ENCODE results near the gene ERC2. TPM values are rescaled to one million over a fixed set of nuclear protein-coding genes. Genes with fewer than 3 reads are reported as not detected.

Gene ERC2
- total RNA-seq, 3 donors from 2014 or later: 0.16 TPM; not detected in 2

DNA sequence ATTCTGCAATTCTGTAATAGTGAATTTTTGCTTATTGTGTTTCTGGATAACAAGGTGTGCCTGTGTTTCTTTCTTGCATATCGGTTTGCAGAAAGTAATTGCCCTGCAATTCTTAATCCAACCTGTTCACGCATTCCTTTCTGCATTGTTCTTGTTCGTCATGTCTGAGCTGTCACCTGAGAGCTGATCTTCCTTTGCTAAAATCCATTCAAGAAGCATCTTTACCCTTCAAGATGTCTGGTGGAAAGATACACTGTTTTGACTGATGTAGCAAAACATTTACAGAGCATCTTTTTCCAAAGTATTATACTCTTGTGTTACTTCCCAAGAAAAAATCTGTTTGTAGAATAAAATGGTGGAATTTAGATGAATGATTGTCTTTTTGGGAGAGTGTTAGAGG lies 822.1 kb downstream of the ERC2 start:
- Mint-ChIP-seq H3K36me3 (ENCODE audit: insufficient read depth) (no peaks in the 10 kb centered on the region), H3K4me3 (no peak overlapping the region), H3K4me1 (ENCODE audit: low read depth) (no peaks in the 10 kb centered on the region), H3K27me3 (ENCODE audit: low read depth) (no peaks in the 10 kb centered on the region), H3K9me3 (no peaks in the 10 kb centered on the region)
- ATAC-seq (no peak), DNase-seq (no peak)

DNA sequence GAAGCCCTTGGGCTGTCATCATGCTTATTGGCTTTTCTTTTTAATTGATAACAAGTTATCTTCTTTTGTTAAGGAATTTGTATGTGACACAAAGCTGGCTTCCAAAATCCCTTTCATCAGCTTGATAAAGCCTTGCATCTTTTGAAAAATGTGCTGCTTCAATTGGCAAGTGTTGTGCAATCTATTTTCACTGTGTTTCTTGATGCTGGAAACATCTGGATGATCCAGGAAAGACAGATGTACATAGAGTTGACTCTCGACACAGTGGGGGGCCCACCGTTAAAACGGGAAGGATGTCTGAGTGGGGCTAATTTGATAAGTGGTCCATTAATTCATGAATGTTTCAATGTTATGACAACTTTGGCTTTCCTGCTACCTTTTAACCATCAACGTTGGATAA lies 822.8 kb downstream of the ERC2 start:
- Mint-ChIP-seq H3K27me3 (ENCODE audit: low read depth) (no peaks in the 10 kb centered on the region), H3K9me3 (no peaks in the 10 kb centered on the region), H3K4me3 (no peak overlapping the region), H3K4me1 (ENCODE audit: low read depth) (no peaks in the 10 kb centered on the region), H3K36me3 (ENCODE audit: insufficient read depth) (no peaks in the 10 kb centered on the region)
- ATAC-seq (no peak), DNase-seq (no peak)

GRCh38 chr3:55643283-55643682 lies 825.0 kb downstream of the ERC2 start:
- H3K9me3 Mint-ChIP-seq: no peaks in the 10 kb centered on the region
- no peaks in the 10 kb centered on the region for H3K4me1 Mint-ChIP-seq (ENCODE audit: low read depth)
- H3K36me3 Mint-ChIP-seq (ENCODE audit: insufficient read depth): no peaks in the 10 kb centered on the region

GRCh38 chr3:55641964-55642363 lies 826.3 kb downstream of the ERC2 start:
- Mint-ChIP-seq H3K4me3 (no peak overlapping the region), H3K27me3 (ENCODE audit: low read depth) (no peaks in the 10 kb centered on the region), H3K36me3 (ENCODE audit: insufficient read depth) (no peaks in the 10 kb centered on the region), H3K4me1 (ENCODE audit: low read depth) (no peaks in the 10 kb centered on the region), H3K9me3 (peaks cover 4% of the 10 kb centered on the region)
- DNase-seq: no peak
- ATAC-seq: no peak

More at GRCh38 chr3:55643283-55643682, 825.0 kb downstream of the ERC2 start:
- no peak overlapping the region for H3K4me3 Mint-ChIP-seq
- H3K27me3 Mint-ChIP-seq (ENCODE audit: low read depth): no peaks in the 10 kb centered on the region
- no peak for ATAC-seq
- no peak for DNase-seq

DNA sequence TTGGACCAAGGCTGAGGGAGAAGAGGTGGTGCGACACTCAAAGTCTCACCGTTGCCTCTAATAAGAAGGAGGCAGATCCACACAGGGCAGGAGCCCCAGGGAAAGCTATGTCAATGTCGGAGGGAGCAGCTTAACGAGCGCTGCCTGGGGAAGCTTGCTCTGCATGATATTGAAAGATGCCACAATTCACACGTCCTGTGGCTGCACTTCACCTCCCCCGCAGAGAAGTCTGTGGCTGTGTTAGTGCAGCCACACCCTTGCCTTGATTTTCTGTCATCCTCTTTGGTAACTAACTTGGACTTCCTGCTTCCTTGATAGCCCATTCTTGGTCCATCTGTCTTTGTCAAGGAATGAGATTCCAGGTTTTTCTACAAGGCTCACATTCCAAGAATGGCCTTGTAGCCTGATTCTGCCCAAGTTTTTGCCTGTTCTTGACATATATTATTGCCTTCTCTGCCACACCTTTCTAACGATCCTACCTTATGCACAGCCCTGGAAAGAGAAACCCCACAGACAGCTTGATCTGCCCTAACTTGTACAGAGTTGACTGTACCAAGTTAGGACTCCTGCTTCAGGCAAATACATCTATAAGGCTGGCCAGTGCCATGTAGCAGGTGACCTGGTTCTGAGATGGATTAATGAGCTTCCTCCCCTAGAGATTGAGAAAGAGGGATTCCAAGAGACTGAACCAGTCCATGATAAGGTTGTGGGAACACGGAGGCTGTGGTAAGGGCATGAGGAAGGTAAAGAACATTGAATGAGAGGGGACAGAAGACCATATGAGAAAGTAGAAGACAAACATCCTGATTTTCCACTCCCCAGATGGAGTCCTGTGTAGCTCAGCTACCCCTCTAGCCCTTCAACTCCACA lies 828.1 kb downstream of the ERC2 start:
- Mint-ChIP-seq H3K27me3 (ENCODE audit: low read depth) (no peaks in the 10 kb centered on the region), H3K36me3 (ENCODE audit: insufficient read depth) (no peaks in the 10 kb centered on the region), H3K4me1 (ENCODE audit: low read depth) (no peaks in the 10 kb centered on the region), H3K9me3 (peaks cover 4% of the 10 kb centered on the region), H3K4me3 (no peak overlapping the region)
- ATAC-seq (no peak), DNase-seq (no peak)

DNA sequence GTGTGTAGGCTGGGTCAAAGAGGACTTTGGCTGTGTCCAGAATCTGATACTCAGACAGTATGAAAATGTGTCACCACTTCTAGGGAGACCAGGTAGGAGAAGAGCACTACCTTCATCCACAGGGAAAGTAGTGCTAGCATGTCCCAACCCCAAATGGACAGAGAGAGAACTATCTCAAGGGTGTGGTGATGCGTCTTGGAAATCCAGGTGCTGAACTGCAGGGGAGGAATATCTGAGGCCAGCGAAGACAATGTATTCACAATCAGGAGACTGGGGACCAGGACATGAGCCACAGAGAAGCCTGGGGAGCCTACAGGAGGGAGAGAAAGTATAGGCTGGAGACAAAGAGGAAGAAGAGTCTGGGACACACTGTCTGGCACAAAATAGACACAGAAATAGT lies 829.1 kb downstream of the ERC2 start:
- no peaks in the 10 kb centered on the region for H3K36me3 Mint-ChIP-seq (ENCODE audit: insufficient read depth)
- no peaks in the 10 kb centered on the region for H3K27me3 Mint-ChIP-seq (ENCODE audit: low read depth)
- peaks cover 4% of the 10 kb centered on the region for H3K9me3 Mint-ChIP-seq
- H3K4me3 Mint-ChIP-seq: no peak overlapping the region
- no peaks in the 10 kb centered on the region for H3K4me1 Mint-ChIP-seq (ENCODE audit: low read depth)
- no peak for ATAC-seq
- no peak for DNase-seq

DNA sequence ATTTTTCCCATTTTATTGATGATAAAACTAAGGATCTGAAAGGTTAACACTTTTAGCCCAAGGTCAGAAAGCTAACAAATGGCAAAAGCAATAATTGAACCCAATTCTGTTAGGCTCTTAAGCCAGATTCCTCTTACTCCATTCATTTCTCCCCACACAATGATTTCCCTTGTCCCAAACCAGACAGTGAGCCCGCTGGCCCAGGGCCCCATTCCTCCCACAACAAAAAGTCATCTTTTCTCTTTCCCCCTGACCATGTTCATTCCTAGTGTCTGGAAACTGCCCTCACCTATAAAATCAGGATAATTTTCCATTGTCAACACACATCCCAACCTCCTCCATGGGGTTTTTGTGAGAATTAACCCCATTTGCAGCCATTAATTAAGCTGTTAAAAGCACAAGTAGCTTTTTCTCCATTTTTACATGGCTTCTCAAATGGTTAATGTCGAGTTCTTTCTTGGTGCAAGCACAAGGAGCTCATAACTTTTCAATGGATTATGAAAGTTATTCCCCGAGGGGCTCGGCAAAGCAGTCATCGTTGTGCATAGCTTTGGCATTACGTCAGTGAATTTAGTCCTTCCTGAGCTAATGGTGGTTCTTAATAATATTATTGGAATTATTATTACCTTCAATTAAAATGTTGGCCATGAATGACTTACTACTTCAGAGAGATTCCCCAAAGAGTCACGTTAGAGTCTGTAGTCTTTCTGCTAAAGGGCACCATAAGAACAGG lies 830.2 kb downstream of the ERC2 start:
- H3K9me3 Mint-ChIP-seq: peaks cover 4% of the 10 kb centered on the region
- no peak for DNase-seq
- H3K4me3 Mint-ChIP-seq: no peak overlapping the region
- no peaks in the 10 kb centered on the region for H3K36me3 Mint-ChIP-seq (ENCODE audit: insufficient read depth)
- ATAC-seq: no peak
- no peaks in the 10 kb centered on the region for H3K27me3 Mint-ChIP-seq (ENCODE audit: low read depth)
- no peaks in the 10 kb centered on the region for H3K4me1 Mint-ChIP-seq (ENCODE audit: low read depth)

GRCh38 chr3:55636300-55637195 lies 831.7 kb downstream of the ERC2 start:
- DNase-seq: no peak
- H3K4me3 Mint-ChIP-seq: no peak overlapping the region
- no peaks in the 10 kb centered on the region for H3K36me3 Mint-ChIP-seq (ENCODE audit: insufficient read depth)
- no peaks in the 10 kb centered on the region for H3K4me1 Mint-ChIP-seq (ENCODE audit: low read depth)
- no peaks in the 10 kb centered on the region for H3K27me3 Mint-ChIP-seq (ENCODE audit: low read depth)
- H3K9me3 Mint-ChIP-seq: peaks cover 4% of the 10 kb centered on the region
- ATAC-seq: no peak

- ATAC-seq (no peak), DNase-seq (no peak)
- peaks cover 7% of the 10 kb centered on the region for H3K9me3 Mint-ChIP-seq
- no peak overlapping the region for H3K4me3 Mint-ChIP-seq
- no peaks in the 10 kb centered on the region for H3K36me3 Mint-ChIP-seq (ENCODE audit: insufficient read depth)
- H3K4me1 Mint-ChIP-seq (ENCODE audit: low read depth): no peaks in the 10 kb centered on the region
- no peaks in the 10 kb centered on the region for H3K27me3 Mint-ChIP-seq (ENCODE audit: low read depth)
These were observed 833.9 kb downstream of the ERC2 start for GRCh38 chr3:55634345-55634744.

GRCh38 chr3:55633333-55633732 lies 834.9 kb downstream of the ERC2 start:
- H3K4me1 Mint-ChIP-seq (ENCODE audit: low read depth): no peaks in the 10 kb centered on the region
- H3K9me3 Mint-ChIP-seq: peaks cover 7% of the 10 kb centered on the region
- ATAC-seq (no peak), DNase-seq (no peak)
- H3K27me3 Mint-ChIP-seq (ENCODE audit: low read depth): no peaks in the 10 kb centered on the region
- no peak overlapping the region for H3K4me3 Mint-ChIP-seq
- H3K36me3 Mint-ChIP-seq (ENCODE audit: insufficient read depth): no peaks in the 10 kb centered on the region

GRCh38 chr3:55631766-55632331 lies 836.4 kb downstream of the ERC2 start:
- DNase-seq (no peak), ATAC-seq (no peak)
- no peaks in the 10 kb centered on the region for H3K27me3 Mint-ChIP-seq (ENCODE audit: low read depth)
- H3K4me1 Mint-ChIP-seq (ENCODE audit: low read depth): no peaks in the 10 kb centered on the region
- H3K9me3 Mint-ChIP-seq: peaks cover 3% of the 10 kb centered on the region
- H3K36me3 Mint-ChIP-seq (ENCODE audit: insufficient read depth): no peaks in the 10 kb centered on the region
- H3K4me3 Mint-ChIP-seq: no peak overlapping the region

GRCh38 chr3:55630921-55631299 lies 837.4 kb downstream of the ERC2 start:
- H3K4me3 Mint-ChIP-seq: no peak overlapping the region
- no peaks in the 10 kb centered on the region for H3K4me1 Mint-ChIP-seq (ENCODE audit: low read depth)
- H3K27me3 Mint-ChIP-seq (ENCODE audit: low read depth): no peaks in the 10 kb centered on the region
- no peak for DNase-seq
- ATAC-seq: no peak
- H3K9me3 Mint-ChIP-seq: peaks cover 3% of the 10 kb centered on the region
- H3K36me3 Mint-ChIP-seq (ENCODE audit: insufficient read depth): no peaks in the 10 kb centered on the region

GRCh38 chr3:55630280-55630920 lies 837.9 kb downstream of the ERC2 start:
- ATAC-seq (no peak), DNase-seq (no peak)
- no peak overlapping the region for H3K4me3 Mint-ChIP-seq
- H3K9me3 Mint-ChIP-seq: peaks cover 3% of the 10 kb centered on the region
- no peaks in the 10 kb centered on the region for H3K4me1 Mint-ChIP-seq (ENCODE audit: low read depth)
- H3K36me3 Mint-ChIP-seq (ENCODE audit: insufficient read depth): no peaks in the 10 kb centered on the region
- H3K27me3 Mint-ChIP-seq (ENCODE audit: low read depth): no peaks in the 10 kb centered on the region

- H3K4me3 Mint-ChIP-seq: no peak overlapping the region
- peaks cover 3% of the 10 kb centered on the region for H3K9me3 Mint-ChIP-seq
- H3K4me1 Mint-ChIP-seq (ENCODE audit: low read depth): no peaks in the 10 kb centered on the region
- ATAC-seq (no peak), DNase-seq (no peak)
- H3K36me3 Mint-ChIP-seq (ENCODE audit: insufficient read depth): no peaks in the 10 kb centered on the region
- H3K27me3 Mint-ChIP-seq (ENCODE audit: low read depth): no peaks in the 10 kb centered on the region
These were observed 838.8 kb downstream of the ERC2 start for GRCh38 chr3:55629432-55629831.
